Measurements from ENCODE around the gene HS3ST3B1. TPM values are rescaled to one million over a fixed set of nuclear protein-coding genes. Genes with fewer than 3 reads are reported as not detected.

Gene HS3ST3B1
- total RNA-seq, 2 donors from 2014 or later = 0.78 to 2.8 TPM

- no peak for DNase-seq (ENCODE audit: low spot score)
- Histone ChIP-seq H3K4me1 (peaks cover 0 to 21% of the 10 kb centered on the region in 2 donors), H3K4me3 (no peak overlapping the region), H3K9me3 (no peaks in the 10 kb centered on the region), H3K36me3 (no peaks in the 10 kb centered on the region), H3K27ac (no peak overlapping the region), H3K27me3 (no peaks in the 10 kb centered on the region)
- TF ChIP-seq CTCF (IDR thresholded peaks at IDR 0.05) = no peak
Measured at GRCh38 chr17:14312522-14312921, 11.6 kb downstream of the HS3ST3B1 start.

- Histone ChIP-seq H3K27ac (no peak overlapping the region), H3K36me3 (no peaks in the 10 kb centered on the region), H3K27me3 (peaks cover 0 to 3% of the 10 kb centered on the region in 2 donors), H3K4me1 (no peaks in the 10 kb centered on the region), H3K4me3 (no peak overlapping the region), H3K9me3 (no peaks in the 10 kb centered on the region)
- peak; percentile 21 for DNase-seq (ENCODE audit: low spot score)
- no peak for TF ChIP-seq CTCF (IDR thresholded peaks at IDR 0.05)
Measured at GRCh38 chr17:14316126-14316832, 15.4 kb downstream of the HS3ST3B1 start.

DNA sequence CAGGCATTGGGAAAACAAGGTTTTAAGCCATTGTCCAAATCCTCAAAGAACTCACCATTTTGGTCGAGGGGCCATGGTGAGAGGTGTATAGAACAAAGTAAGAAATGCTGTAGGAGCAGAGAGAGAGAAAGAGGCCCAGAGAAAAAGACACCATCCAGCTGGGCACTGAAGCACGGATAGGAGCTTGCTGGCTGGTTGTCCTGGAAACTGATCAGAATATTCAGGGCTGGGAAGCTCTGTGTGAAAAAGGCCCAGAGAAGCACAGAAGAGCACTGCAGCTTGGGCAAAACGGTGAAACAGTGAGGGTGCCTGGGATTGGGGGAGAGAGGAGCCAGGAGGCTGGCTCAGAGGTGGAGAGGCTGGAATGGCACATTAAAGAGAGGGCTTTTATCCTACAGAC lies 16.5 kb downstream of the HS3ST3B1 start:
- peaks cover 0 to 3% of the 10 kb centered on the region in 2 donors for H3K27me3 ChIP-seq
- H3K4me3 ChIP-seq = no peak overlapping the region
- no peaks in the 10 kb centered on the region for H3K9me3 ChIP-seq
- no peak overlapping the region for H3K27ac ChIP-seq
- H3K4me1 ChIP-seq = no peaks in the 10 kb centered on the region
- H3K36me3 ChIP-seq = no peaks in the 10 kb centered on the region
- no peak for TF ChIP-seq CTCF (IDR thresholded peaks at IDR 0.05)
- peak; percentile 13 for DNase-seq (ENCODE audit: low spot score)

GRCh38 chr17:14318109-14318917 lies 17.4 kb downstream of the HS3ST3B1 start:
- Histone ChIP-seq H3K4me3 (no peak overlapping the region), H3K27ac (no peak overlapping the region), H3K9me3 (no peaks in the 10 kb centered on the region), H3K36me3 (no peaks in the 10 kb centered on the region), H3K4me1 (no peaks in the 10 kb centered on the region), H3K27me3 (peaks cover 0 to 3% of the 10 kb centered on the region in 2 donors)
- TF ChIP-seq CTCF (IDR thresholded peaks at IDR 0.05) = no peak
- DNase-seq (ENCODE audit: low spot score) = peak; percentile 53

DNA sequence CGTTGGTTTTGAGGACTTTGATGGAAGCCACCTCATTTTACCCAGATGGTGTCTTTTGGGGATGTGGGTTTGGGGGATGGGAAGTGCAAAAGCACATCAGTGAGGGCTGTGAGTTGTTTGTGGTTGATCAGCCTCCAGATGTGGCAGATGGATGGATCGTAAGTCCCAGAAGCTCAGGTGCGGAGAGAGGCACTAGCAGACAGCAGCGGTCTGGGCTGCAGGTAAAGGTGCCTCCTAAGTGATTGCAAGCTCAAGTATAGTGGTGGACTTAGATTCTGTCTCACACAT lies 18.0 kb downstream of the HS3ST3B1 start:
- Histone ChIP-seq H3K36me3 (no peaks in the 10 kb centered on the region), H3K4me3 (no peak overlapping the region), H3K27ac (no peak overlapping the region), H3K9me3 (no peaks in the 10 kb centered on the region), H3K4me1 (no peaks in the 10 kb centered on the region), H3K27me3 (peaks cover 0 to 3% of the 10 kb centered on the region in 2 donors)
- no peak for DNase-seq (ENCODE audit: low spot score)
- TF ChIP-seq CTCF (IDR thresholded peaks at IDR 0.05) = no peak
